C4-2B (cell line): ENCODE results near the gene NPFF.

Source experiments
- ZFX ChIP-seq: fragments of 450-650 bp; IDR thresholded peaks from 2 replicates; pipeline ENCODE4 v1.6.1; 2017
- TF ChIP-seq, protein P1 (sequence below): fragments of 450-650 bp; conservative IDR thresholded peaks from 2 replicates; pipeline ENCODE4 v1.5.1; 2017; ENCODE audit warnings: mild to moderate bottlenecking

DNA sequence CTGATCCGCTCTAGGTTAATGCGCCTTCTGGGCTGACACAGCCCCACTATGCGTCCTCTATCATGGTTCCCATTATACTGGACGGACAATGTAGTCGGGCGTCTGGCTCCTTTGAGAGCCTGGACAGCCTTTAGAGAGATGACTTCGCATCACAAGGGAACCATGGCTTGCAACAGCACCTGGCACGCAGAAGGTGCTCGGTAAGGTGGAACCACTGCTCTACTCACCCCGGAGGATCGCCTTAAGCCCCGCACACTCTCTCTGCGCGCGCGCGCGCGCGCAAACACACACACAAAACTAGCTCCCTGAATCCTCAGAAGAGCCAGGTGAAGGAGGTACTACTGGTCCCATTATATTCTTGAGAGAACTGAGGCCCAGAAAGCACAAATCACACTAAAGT, 15.1 kb downstream of the NPFF start:
- TF ChIP-seq, protein P1, sequence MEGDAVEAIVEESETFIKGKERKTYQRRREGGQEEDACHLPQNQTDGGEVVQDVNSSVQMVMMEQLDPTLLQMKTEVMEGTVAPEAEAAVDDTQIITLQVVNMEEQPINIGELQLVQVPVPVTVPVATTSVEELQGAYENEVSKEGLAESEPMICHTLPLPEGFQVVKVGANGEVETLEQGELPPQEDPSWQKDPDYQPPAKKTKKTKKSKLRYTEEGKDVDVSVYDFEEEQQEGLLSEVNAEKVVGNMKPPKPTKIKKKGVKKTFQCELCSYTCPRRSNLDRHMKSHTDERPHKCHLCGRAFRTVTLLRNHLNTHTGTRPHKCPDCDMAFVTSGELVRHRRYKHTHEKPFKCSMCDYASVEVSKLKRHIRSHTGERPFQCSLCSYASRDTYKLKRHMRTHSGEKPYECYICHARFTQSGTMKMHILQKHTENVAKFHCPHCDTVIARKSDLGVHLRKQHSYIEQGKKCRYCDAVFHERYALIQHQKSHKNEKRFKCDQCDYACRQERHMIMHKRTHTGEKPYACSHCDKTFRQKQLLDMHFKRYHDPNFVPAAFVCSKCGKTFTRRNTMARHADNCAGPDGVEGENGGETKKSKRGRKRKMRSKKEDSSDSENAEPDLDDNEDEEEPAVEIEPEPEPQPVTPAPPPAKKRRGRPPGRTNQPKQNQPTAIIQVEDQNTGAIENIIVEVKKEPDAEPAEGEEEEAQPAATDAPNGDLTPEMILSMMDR: no peak
- no peak for TF ChIP-seq ZFX
